HG03565 (cell line): ENCODE measurements around the gene ZNF80.
A peak's percentile ranks its signal among the peaks of the same experiment; 100 is the strongest.
"Not testable (repeated sequence)": the region's sequence is repeated elsewhere in the genome, so short reads cannot be mapped to it uniquely, and the experiment has no call there.

Experiments
- ATAC-seq: cut with Tn5 transposase; IDR thresholded peaks from one replicate; pipeline ENCODE4 v1.9.1; 2021; ENCODE audit warnings: mild to moderate bottlenecking, moderate library complexity; ENCODE audit not compliant: unreplicated experiment

ZNF80 gene

GRCh38 chr3:114237478-114237877, at the start of gene ZNF80:
TSS of gene ZNF80 (minus strand) at chr3:114237578. CDS start at chr3:114237074, 504 bp downstream.
- ATAC-seq = not testable (repeated sequence)

- ATAC-seq = no peak
These were observed 48.9 kb upstream of the ZNF80 start for GRCh38 chr3:114286266-114286665.

- no peak for ATAC-seq
These were observed 48.4 kb upstream of the ZNF80 start for GRCh38 chr3:114285648-114286230.

GRCh38 chr3:114284644-114285043, 47.3 kb upstream of the ZNF80 start:
- ATAC-seq = no peak

GRCh38 chr3:114276856-114277255, 39.5 kb upstream of the ZNF80 start:
- ATAC-seq = not testable (repeated sequence)

GRCh38 chr3:114274929-114275328, 37.6 kb upstream of the ZNF80 start:
- no peak for ATAC-seq

- no peak for ATAC-seq
These were observed 34.9 kb upstream of the ZNF80 start for GRCh38 chr3:114272271-114272670.

- no peak for ATAC-seq
These were observed 32.6 kb upstream of the ZNF80 start for GRCh38 chr3:114270019-114270418.

- no peak for ATAC-seq
These were observed 22.8 kb upstream of the ZNF80 start for GRCh38 chr3:114260152-114260551.

GRCh38 chr3:114259566-114259965, 22.2 kb upstream of the ZNF80 start:
- no peak for ATAC-seq

- no peak for ATAC-seq
These were observed 16.1 kb upstream of the ZNF80 start for GRCh38 chr3:114253505-114253904.

GRCh38 chr3:114252954-114253353, 15.6 kb upstream of the ZNF80 start:
- ATAC-seq = no peak

- ATAC-seq = peak; percentile 98
These were observed 5.6 kb upstream of the ZNF80 start for GRCh38 chr3:114242947-114243346.

GRCh38 chr3:114241262-114241661, 3.9 kb upstream of the ZNF80 start:
- ATAC-seq = no peak

GRCh38 chr3:114238146-114238785, 888 bp upstream of the ZNF80 start:
- ATAC-seq = not testable (repeated sequence)

GRCh38 chr3:114235431-114235830, 1.9 kb downstream of the ZNF80 start:
- ATAC-seq = no peak

GRCh38 chr3:114234745-114235144, 2.6 kb downstream of the ZNF80 start:
- no peak for ATAC-seq

- ATAC-seq = no peak
These were observed 5.8 kb downstream of the ZNF80 start for GRCh38 chr3:114231616-114232015.

- no peak for ATAC-seq
These were observed 10.3 kb downstream of the ZNF80 start for GRCh38 chr3:114227076-114227475.

- no peak for ATAC-seq
These were observed 11.1 kb downstream of the ZNF80 start for GRCh38 chr3:114226313-114226712.

GRCh38 chr3:114223143-114223542, 14.2 kb downstream of the ZNF80 start:
- peak; percentile 79 for ATAC-seq

- ATAC-seq = no peak
These were observed 15.5 kb downstream of the ZNF80 start for GRCh38 chr3:114221881-114222264.
